HG03108 (cell line): ENCODE measurements around the gene GBP1.
"Not testable (repeated sequence)": the region's sequence is repeated elsewhere in the genome, so short reads cannot be mapped to it uniquely, and the experiment has no call there.

Experiments
- ATAC-seq: cut with Tn5 transposase; IDR thresholded peaks from one replicate; pipeline ENCODE4 v1.9.1; 2021; ENCODE audit warnings: moderate library complexity; ENCODE audit not compliant: unreplicated experiment

Gene GBP1

DNA sequence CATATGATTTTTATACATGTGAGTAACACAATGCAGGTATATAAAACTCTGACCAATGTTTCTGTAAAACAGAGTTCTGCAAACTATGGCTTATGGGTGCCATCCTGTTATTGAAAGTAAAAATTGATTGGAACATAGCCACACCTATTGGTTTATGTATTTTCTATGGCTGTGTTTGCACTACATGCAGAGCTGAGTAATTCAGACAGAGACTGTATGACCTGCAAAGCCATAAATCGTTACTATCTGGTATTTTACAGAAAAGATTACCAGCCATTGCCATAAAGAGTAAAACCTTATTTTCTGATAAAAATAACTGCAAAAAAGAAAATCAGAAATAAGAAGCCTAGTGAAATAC is 13.1 kb downstream of the GBP1 start:
- ATAC-seq, result no peak

GRCh38 chr1:89051300-89051954 is 13.6 kb downstream of the GBP1 start:
- ATAC-seq, result no peak

GRCh38 chr1:89050649-89051033 is 14.4 kb downstream of the GBP1 start:
- no peak for ATAC-seq

- not testable (repeated sequence) for ATAC-seq
Measured at GRCh38 chr1:89049901-89050648, 14.9 kb downstream of the GBP1 start.

DNA sequence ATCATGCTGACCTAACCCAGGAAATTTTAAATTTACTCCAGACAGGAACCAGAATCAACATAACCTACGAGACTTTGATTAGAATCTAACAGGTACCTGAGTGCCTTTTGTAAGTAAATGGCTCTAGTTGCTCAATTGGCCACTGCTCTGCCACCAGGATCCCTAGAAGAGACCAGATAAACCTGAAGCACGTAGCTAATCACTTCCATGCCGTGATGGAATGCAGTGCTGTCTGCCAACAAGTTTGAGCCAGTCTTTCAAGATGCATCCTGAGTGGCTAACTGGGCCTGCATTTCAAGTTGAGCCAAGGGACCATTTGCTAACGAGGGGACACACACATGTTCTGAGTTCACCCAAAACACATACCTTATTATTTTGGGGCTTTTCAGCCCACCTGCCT is 15.8 kb downstream of the GBP1 start:
- ATAC-seq, result not testable (repeated sequence)

DNA sequence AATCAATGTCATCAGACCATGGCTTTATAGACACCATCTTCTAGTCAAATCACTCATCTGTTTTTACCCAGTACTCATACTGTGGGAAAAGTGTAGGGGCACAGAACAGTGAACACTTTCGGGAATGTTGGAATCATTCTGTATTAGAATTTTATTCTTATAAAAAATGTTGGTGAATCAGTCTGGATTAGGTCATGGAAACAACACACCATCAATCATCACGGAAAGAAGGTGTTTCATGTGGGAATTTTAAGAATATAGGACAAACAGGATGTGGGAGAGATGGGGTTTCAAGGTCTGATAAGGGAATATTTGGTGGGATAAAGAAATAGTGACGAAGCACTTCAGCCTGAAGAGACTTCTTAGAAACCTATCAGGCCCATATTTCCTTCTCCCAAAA is 17.3 kb downstream of the GBP1 start:
- ATAC-seq, result no peak

DNA sequence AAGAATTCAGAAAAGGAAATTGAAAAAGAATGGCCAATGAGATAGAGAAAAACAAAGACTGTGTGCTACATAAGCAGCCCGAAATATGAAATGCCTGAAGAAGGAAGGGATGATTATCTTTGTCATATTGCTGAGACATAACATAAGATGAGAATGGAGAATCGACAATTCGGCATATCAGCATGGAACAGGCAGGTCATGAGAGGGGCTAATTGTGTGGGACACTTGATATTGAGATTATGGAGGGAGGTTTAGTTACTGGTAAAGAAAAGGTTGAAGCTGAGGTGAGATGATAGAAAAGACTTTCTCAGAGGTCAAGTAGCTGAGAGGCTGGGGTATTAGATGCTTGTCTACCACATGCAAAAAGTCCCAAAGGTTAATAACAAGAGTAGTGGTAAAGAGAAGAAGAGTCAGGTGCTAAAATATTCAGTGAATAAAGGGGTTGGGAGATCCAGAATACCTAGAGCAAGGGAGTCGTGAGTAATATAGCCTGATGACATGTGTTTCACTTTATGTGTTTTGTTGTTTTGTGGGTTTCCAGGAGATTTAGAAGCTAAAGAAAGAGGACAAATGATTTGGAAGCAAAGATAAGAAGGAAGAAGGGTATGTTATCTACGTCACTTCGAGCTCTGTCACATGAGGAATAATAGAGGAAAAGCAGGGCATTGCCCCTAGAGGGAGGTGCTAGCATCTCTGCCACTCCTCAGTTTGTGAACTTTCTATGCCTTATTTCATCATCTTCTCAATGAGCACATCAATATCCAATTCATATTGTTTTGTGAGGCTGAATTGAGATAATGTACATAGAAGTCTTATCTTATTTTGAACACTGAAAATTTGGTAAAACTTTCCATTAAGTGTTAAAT is 18.5 kb downstream of the GBP1 start:
- ATAC-seq, result not testable (repeated sequence)

GRCh38 chr1:89044970-89045721 is 19.9 kb downstream of the GBP1 start:
- no peak for ATAC-seq

- no peak for ATAC-seq
Measured at GRCh38 chr1:89043940-89044339, 21.1 kb downstream of the GBP1 start.

DNA sequence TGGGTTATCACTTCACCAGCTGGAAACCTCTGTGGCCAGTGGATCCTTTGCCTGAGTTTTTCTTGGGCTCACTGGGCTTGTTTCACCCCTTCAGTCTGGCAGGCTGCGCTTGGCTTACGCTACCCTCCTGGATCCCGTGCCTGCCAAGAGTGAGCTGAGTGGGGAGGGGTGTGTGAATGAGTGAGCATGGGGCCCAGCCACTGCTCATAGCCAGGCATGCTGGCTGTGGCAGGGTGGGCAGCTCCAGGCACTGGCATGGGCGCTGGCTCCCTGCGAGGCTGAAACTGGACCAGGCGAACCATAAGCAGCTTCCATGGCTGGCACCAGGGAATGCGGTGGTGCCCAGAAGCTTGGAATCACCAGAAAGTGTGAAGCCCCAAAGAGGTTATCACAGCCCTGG is 22.5 kb downstream of the GBP1 start:
- no peak for ATAC-seq

DNA sequence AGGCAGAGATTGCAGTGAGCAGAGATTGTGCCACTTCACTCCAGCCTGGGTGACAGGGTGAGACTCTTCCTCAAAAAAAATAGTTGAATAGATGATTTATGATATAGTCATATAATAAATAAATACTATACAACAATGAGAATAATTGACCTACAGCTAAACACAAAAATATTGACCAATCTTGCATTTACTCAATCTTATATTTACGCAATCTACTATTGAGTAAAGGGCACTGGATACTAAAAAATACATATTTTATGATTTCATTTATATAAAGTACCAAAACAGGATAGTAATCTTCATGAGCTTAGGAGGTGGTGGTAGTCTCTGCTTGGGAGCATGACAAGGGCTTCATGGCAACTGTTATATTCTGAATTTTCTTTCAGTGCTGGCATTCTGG is 23.3 kb downstream of the GBP1 start:
- ATAC-seq, result no peak

GRCh38 chr1:89041119-89041641 is 23.8 kb downstream of the GBP1 start:
- ATAC-seq, result peak; percentile 95

DNA sequence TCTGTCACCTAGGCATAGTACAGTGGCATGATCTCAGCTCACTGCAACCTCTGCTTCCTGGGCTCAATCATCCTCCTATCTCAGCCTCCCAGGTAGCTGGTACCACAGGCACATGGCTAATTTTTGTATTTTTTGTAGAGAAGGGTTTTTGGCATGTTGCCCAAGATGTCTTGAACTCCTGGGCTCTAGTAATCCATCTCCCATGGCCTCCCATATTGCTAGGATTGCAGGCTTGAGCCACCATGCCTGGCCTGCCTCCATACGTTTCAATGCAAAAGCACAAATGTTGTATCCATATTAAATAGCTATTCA is 24.7 kb downstream of the GBP1 start:
- ATAC-seq, result no peak

- ATAC-seq, result no peak
Measured at GRCh38 chr1:89037186-89037585, 27.8 kb downstream of the GBP1 start.

DNA sequence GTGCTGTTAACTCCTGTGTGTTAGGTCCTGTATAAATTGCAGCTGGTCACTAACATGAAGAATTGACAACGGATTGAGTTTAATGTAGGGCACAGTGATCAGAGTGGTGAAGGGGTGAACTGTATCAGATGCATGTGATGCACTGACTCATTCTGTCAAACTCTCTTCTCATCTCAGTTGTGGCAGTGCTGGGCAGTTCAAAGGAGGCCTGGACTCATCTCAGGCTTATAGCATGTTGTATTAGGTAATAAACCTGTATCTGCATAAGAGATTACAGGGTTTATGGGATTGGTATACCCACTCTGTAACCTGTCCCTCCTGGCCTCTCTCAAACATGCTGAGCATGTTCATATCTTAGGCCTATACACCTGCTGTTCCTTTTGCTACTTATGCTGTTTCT is 29.9 kb downstream of the GBP1 start:
- no peak for ATAC-seq

DNA sequence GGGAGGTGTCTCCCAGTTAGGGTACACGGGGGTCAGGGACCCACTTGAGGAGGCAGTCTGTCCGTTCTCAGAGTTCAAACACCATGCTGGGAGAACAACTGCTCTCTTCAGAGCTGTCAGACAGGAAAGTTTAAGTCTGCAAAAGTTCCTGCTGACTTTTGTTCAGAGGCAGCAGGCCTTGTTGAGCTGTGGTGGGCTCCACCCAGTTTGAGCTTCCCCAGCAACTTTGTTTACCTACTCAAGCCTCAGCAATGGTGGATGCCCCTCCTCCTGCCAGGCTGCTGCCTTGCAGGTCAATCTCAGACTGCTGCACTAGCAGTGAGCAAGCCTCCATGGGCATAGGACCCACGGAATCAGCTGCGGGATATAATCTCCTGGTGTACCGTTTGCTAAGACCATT is 31.0 kb downstream of the GBP1 start:
- ATAC-seq, result not testable (repeated sequence)

- ATAC-seq, result not testable (repeated sequence)
Measured at GRCh38 chr1:89029051-89029450, 36.0 kb downstream of the GBP1 start.

DNA sequence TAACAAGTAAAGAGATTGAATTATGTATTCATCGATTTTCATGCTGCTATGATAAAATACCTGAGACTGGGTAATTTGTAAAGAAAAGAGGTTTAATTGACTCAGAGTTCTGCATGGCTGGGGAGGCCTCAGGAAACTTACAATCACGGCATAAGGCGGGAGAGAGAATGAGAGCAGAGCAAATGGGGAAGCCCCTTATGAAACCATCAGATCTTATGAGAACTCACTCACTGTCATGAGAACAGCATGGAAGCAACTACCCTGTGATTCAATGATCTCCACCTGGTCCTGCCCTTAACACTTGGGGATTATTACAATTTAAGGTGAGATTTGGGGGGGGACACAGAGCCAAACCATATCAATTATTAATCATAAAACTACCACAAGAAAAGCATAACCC is 39.1 kb downstream of the GBP1 start:
- no peak for ATAC-seq

DNA sequence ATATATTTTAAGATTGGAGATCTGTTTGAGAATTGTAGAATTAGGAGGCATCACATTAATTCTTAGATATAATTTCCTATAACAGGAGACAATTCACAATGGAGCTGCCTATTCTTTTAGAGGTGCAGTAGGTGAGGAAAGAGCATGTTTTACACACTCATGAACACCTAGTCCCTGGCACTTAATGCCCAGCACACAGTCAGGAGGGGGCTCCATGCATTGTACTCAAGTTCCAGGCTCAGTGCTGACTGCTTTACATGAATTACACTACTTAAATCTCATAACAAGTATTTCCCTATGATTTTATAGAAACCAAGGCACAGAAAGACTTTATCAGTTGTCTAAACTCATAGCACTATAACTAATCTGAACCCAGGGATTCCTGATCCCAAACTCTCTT is 42.0 kb downstream of the GBP1 start:
- ATAC-seq, result no peak

DNA sequence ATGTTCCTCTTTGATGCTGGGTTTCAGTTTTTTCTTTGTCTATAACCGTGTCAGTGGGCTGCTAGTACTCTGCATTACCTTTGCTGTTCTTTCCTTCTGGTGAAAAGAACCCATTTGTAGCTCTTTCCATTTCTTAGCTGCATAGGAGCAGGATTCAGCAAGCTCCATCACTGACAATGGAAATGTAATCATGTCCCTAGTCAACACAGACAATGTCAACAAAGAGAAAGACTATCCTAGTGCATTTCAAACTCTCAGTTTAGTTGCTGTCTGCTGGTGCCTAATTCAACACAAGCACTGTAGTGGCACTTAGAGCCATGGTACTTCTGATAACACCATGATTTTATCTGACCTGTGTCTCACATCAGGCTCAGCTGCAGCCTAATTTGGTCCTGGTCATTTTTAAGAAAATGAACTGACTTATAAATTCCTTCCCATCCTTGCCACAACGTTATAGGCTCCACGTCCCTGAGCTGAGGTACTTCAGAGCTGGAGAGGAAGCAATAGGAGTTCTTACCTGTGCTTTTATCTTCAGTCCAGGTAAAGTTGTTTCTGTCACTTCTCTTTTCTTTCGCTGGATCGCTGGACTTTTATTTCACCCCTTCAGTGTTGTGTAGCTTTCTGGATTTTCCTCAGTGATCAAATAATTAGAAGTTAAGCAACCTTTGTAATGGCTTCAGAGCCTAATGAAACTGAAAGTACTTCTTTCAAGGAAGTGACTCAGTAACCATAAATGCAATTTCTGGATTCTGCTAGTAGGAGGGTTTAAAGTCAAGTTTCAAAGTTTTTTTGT is 42.6 kb downstream of the GBP1 start, which contains the start of gene GBP3:
Gene GBP3, minus strand, starts transcription at position 700 of the 793 bp plus-strand sequence. CDS start 2,145 bp downstream, outside the sequence.
- ATAC-seq, result peak; percentile 74
